ENCODE measurements around the gene USH2A.

DNA sequence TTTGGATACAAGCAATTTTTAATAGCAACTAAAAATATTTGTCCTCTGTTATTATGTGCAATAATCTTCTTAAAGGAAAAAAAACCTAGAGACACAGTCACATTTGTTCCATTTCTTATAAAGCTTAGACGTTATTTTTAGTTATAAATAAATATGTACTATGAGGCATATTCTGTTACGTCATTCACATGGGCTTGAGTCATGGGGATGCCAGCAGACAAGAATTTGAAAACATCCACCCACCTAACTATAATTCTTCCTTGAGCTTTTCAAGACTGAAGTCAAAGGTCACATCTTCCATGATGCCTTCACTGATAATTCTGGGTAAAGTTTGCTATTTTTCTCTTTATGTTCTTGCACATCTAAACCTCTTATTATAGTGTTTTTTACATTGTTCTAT is 587.3 kb downstream of the USH2A start:
- TF ChIP-seq, protein P1, sequence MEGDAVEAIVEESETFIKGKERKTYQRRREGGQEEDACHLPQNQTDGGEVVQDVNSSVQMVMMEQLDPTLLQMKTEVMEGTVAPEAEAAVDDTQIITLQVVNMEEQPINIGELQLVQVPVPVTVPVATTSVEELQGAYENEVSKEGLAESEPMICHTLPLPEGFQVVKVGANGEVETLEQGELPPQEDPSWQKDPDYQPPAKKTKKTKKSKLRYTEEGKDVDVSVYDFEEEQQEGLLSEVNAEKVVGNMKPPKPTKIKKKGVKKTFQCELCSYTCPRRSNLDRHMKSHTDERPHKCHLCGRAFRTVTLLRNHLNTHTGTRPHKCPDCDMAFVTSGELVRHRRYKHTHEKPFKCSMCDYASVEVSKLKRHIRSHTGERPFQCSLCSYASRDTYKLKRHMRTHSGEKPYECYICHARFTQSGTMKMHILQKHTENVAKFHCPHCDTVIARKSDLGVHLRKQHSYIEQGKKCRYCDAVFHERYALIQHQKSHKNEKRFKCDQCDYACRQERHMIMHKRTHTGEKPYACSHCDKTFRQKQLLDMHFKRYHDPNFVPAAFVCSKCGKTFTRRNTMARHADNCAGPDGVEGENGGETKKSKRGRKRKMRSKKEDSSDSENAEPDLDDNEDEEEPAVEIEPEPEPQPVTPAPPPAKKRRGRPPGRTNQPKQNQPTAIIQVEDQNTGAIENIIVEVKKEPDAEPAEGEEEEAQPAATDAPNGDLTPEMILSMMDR (IDR thresholded peaks at IDR 0.05), result no peak
- TF ChIP-seq POLR2A (IDR thresholded peaks at IDR 0.05), result no peak

All from adrenal gland (tissue), 5 donors.